MM.1S (cell line): ENCODE measurements around the gene RASSF1.
A peak's percentile ranks its signal among the peaks of the same experiment; 100 is the strongest.

ENCODE experiments used
- DNase-seq: peaks from one replicate; pipeline ENCODE4 v3.0.0-alpha.2; 2015
- H2AFZ ChIP-seq: fragments of 300-600 bp; sonication (generic); 2 replicates; pipeline ENCODE4 v1.6.0; 2016; ENCODE audit warnings: antibody characterized with exemption, low read length
- H3F3A ChIP-seq: fragments of 300-600 bp; sonication (generic); 2 replicates; pipeline ENCODE4 v1.6.1; 2016; ENCODE audit warnings: mild to moderate bottlenecking, antibody characterized with exemption, low read length, moderate library complexity, mixed read lengths; ENCODE audit not compliant: insufficient read depth
- H3K27ac ChIP-seq: fragments of 300-600 bp; sonication (generic); 2 replicates; pipeline ENCODE4 v1.5.1; 2016; ENCODE audit warnings: mild to moderate bottlenecking, low read length
- H3K27me3 ChIP-seq: fragments of 300-600 bp; sonication (generic); replicated peaks from 2 replicates; pipeline ENCODE4 v1.6.0; 2016; ENCODE audit warnings: low read length; ENCODE audit not compliant: insufficient read depth
- H3K36me3 ChIP-seq: fragments of 300-600 bp; sonication (generic); replicated peaks from 2 replicates; pipeline ENCODE4 v1.6.1; 2016; ENCODE audit warnings: mild to moderate bottlenecking, low read length, mixed read lengths; ENCODE audit not compliant: insufficient read depth
- H3K4me1 ChIP-seq: fragments of 300-600 bp; sonication (generic); 2 replicates; pipeline ENCODE4 v1.6.1; 2016; ENCODE audit warnings: low read length, mixed read lengths
- H3K4me2 ChIP-seq: fragments of 300-600 bp; sonication (generic); 2 replicates; pipeline ENCODE4 v1.6.0; 2016; ENCODE audit warnings: low read depth, low read length
- H3K4me3 ChIP-seq: fragments of 300-600 bp; sonication (generic); 2 replicates; pipeline ENCODE4 v1.5.1; 2016; ENCODE audit warnings: low read length, mixed read lengths
- H3K79me2 ChIP-seq: fragments of 300-600 bp; sonication (generic); 2 replicates; pipeline ENCODE4 v1.6.1; 2016; ENCODE audit warnings: mixed run types, low read length, mixed read lengths
- H3K9ac ChIP-seq: fragments of 300-600 bp; sonication (generic); 2 replicates; pipeline ENCODE4 v1.6.1; 2016; ENCODE audit warnings: low read length, mixed read lengths
- H3K9me2 ChIP-seq: fragments of 300-600 bp; sonication (generic); replicated peaks from 2 replicates; pipeline ENCODE4 v1.6.1; 2016; ENCODE audit warnings: mild to moderate bottlenecking, low read length, mixed read lengths; ENCODE audit not compliant: insufficient read depth
- H3K9me3 ChIP-seq: fragments of 300-600 bp; sonication (generic); replicated peaks from 2 replicates; pipeline ENCODE4 v1.6.1; 2016; ENCODE audit warnings: mild to moderate bottlenecking, low read length, mixed read lengths; ENCODE audit not compliant: insufficient read depth
- H4K20me1 ChIP-seq: fragments of 300-600 bp; sonication (generic); 2 replicates; pipeline ENCODE4 v1.6.1; 2016; ENCODE audit warnings: mild to moderate bottlenecking, low read length, moderate library complexity, mixed read lengths; ENCODE audit not compliant: insufficient read depth
- CTCF ChIP-seq: fragments of 300-600 bp; sonication (generic); IDR thresholded peaks from 2 replicates; pipeline ENCODE4 v1.5.1; 2016; ENCODE audit warnings: antibody characterized with exemption, low read length, mixed read lengths
- EZH2 ChIP-seq: fragments of 300-600 bp; sonication (generic); optimal IDR thresholded peaks from 2 replicates; pipeline ENCODE3; 2017; ENCODE audit warnings: low read depth, mild to moderate bottlenecking, antibody characterized with exemption, low read length, mixed read lengths
- EZH2phosphoT487 ChIP-seq: fragments of 300-600 bp; sonication (generic); IDR thresholded peaks from 2 replicates; pipeline ENCODE4 v1.6.1; 2018; ENCODE audit warnings: antibody characterized with exemption, low read length

RASSF1 gene

GRCh38 chr3:50298836-50299637, 41.6 kb downstream of the RASSF1 start, which contains the start of the genes HYAL3 and NAA80:
Gene HYAL3 (minus strand): TSS chr3:50299405. CDS start chr3:50295602, 3,803 bp downstream.
Gene NAA80 (minus strand): TSS chr3:50299405. CDS start chr3:50297463, 1,942 bp downstream.
- DNase-seq, result peak; percentile 98
- H2AFZ ChIP-seq, result peak within 1 kb of the TSS; percentile 98
- no peaks in the 10 kb centered on the region for H3K9me3 ChIP-seq
- H3K4me3 ChIP-seq, result peak within 1 kb of the TSS; percentile 98
- no peaks in the 10 kb centered on the region for H3K27me3 ChIP-seq
- peaks cover 11% of the 10 kb centered on the region; the same call in 1 of the 2 replicates for H3K79me2 ChIP-seq
- H3K4me1 ChIP-seq, result peaks cover 12% of the 10 kb centered on the region; the same call in 1 of the 2 replicates
- peak within 1 kb of the TSS; percentile 67; the same call in 1 of the 2 replicates for H3K27ac ChIP-seq
- H3K9me2 ChIP-seq, result no peaks in the 10 kb centered on the region
- H4K20me1 ChIP-seq, result no peaks in the 10 kb centered on the region
- H3K4me2 ChIP-seq, result peak within 1 kb of the TSS; percentile 99
- no peaks in the 10 kb centered on the region for H3K36me3 ChIP-seq
- H3K9ac ChIP-seq, result peak within 1 kb of the TSS; percentile 86
- peaks cover 4% of the 10 kb centered on the region; the same call in 1 of the 2 replicates for H3F3A ChIP-seq
- peak; percentile 51 for TF ChIP-seq CTCF
- no peak for TF ChIP-seq EZH2
- TF ChIP-seq EZH2phosphoT487, result no peak

GRCh38 chr3:50297896-50298725, 42.5 kb downstream of the RASSF1 start:
- Histone ChIP-seq H3K27ac (no peak overlapping the region), H2AFZ (peak overlapping the region; percentile 98; the same call in 1 of the 2 replicates), H3K9ac (peak overlapping the region; percentile 86), H3K9me3 (no peaks in the 10 kb centered on the region), H4K20me1 (no peaks in the 10 kb centered on the region), H3K4me1 (peaks cover 12% of the 10 kb centered on the region; the same call in 1 of the 2 replicates), H3K27me3 (no peaks in the 10 kb centered on the region), H3K79me2 (peaks cover 11% of the 10 kb centered on the region; the same call in 1 of the 2 replicates), H3F3A (peaks cover 4% of the 10 kb centered on the region; the same call in 1 of the 2 replicates), H3K9me2 (no peaks in the 10 kb centered on the region), H3K4me3 (peak overlapping the region; percentile 98), H3K36me3 (no peaks in the 10 kb centered on the region), H3K4me2 (peak overlapping the region; percentile 99)
- DNase-seq, result no peak
- no peak for TF ChIP-seq CTCF

DNA sequence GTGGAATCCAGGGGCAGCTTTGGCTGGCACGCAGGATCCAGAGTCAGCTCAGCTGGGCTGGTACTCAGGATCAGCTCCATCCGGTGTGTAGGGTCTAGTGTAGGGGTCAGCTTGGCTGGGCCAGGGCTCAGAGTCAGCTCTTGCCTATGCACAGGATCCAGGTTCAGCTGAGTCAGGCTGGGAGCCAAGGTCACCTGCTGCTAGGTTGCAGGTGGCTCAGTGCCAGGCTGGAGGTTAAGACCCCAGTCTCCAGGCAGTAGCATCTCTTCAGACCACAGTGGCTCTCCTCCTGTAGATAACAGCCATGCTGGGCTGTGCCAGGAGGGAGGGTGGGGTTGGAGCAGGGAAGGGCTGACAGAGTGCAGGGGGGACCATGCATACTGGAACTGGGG, 43.3 kb downstream of the RASSF1 start:
- no peak overlapping the region for H3K4me2 ChIP-seq

More for the DNA sequence above, 43.3 kb downstream of the RASSF1 start:
- H4K20me1 ChIP-seq, result no peaks in the 10 kb centered on the region
- peaks cover 11% of the 10 kb centered on the region; the same call in 1 of the 2 replicates for H3K79me2 ChIP-seq
- H3F3A ChIP-seq, result peaks cover 4% of the 10 kb centered on the region; the same call in 1 of the 2 replicates
- H2AFZ ChIP-seq, result no peak overlapping the region
- no peaks in the 10 kb centered on the region for H3K9me2 ChIP-seq
- peaks cover 17% of the 10 kb centered on the region for H3K4me1 ChIP-seq
- no peak overlapping the region for H3K9ac ChIP-seq
- TF ChIP-seq CTCF (no peak), EZH2 (no peak), EZH2phosphoT487 (no peak)
- no peak overlapping the region for H3K4me3 ChIP-seq
- H3K27me3 ChIP-seq, result no peaks in the 10 kb centered on the region
- DNase-seq, result no peak
- H3K9me3 ChIP-seq, result no peaks in the 10 kb centered on the region
- H3K27ac ChIP-seq, result no peak overlapping the region
- H3K36me3 ChIP-seq, result no peaks in the 10 kb centered on the region
